PC-9 (cell line): Measurements from ENCODE around the gene ZBTB43. TPM values are rescaled to one million over a fixed set of nuclear protein-coding genes. Genes with fewer than 3 reads are reported as not detected.

Experiments used
- BruUV-seq: library from RNA; stranded (reverse); fragments of 400-500 nt; replicated peaks from 2 replicates; lab custom pipeline; 2021; lab: Mats Ljungman, UMichigan
- CTCF ChIA-PET: fragments of 300-600 bp; sonication (Branson Sonifier 250); formaldehyde crosslinking; loops from one replicate; lab custom pipeline; 2022; ENCODE audit warnings: antibody characterized with exemption; lab: Charles Lee
- POLR2A ChIA-PET: fragments of 300-600 bp; sonication (Branson Sonifier 250); formaldehyde crosslinking; loops from one replicate; lab custom pipeline; 2022; ENCODE audit warnings: antibody characterized with exemption; ENCODE audit not compliant: unreplicated experiment; lab: Charles Lee
- DNase-seq, 2 experiments: peaks; one replicate each; pipeline versions ENCODE4 v3.0.0 to v3.0.0-alpha.2; 2015 to 2022; ENCODE audit warnings: mixed read lengths in 1 of 2
- H2AFZ ChIP-seq: fragments of 200-600 bp; sonication (generic); 2 replicates; pipeline ENCODE4 v1.8.1; 2017; ENCODE audit warnings: antibody characterized with exemption
- H3F3A ChIP-seq: fragments of 200-600 bp; sonication (generic); 2 replicates; pipeline ENCODE4 v1.8.1; 2017; ENCODE audit warnings: antibody characterized with exemption, mild to moderate bottlenecking, low read depth; ENCODE audit not compliant: insufficient read depth
- H3K27ac ChIP-seq: fragments of 200-600 bp; sonication (generic); 2 replicates; pipeline ENCODE4 v1.6.1; 2016; ENCODE audit warnings: mixed run types
- H3K27me3 ChIP-seq: fragments of 200-600 bp; sonication (generic); 2 replicates; pipeline ENCODE4 v1.6.1; 2016; ENCODE audit warnings: low read depth, mixed run types; ENCODE audit not compliant: insufficient read depth
- H3K36me3 ChIP-seq: fragments of 200-600 bp; sonication (generic); 2 replicates; pipeline ENCODE4 v1.6.1; 2016; ENCODE audit warnings: low read depth, mixed run types
- H3K4me1 ChIP-seq: fragments of 200-600 bp; sonication (generic); replicated peaks from 2 replicates; pipeline ENCODE4 v1.6.1; 2016; ENCODE audit warnings: mixed run types; ENCODE audit not compliant: insufficient read depth
- H3K4me2 ChIP-seq: fragments of 200-600 bp; sonication (generic); 2 replicates; pipeline ENCODE4 v1.6.1; 2017; ENCODE audit warnings: mixed run types
- H3K4me3 ChIP-seq: fragments of 200-600 bp; sonication (generic); 2 replicates; pipeline ENCODE4 v1.6.1; 2016; ENCODE audit warnings: mixed run types
- H3K79me2 ChIP-seq: fragments of 200-600 bp; sonication (generic); 2 replicates; pipeline ENCODE4 v1.6.1; 2017; ENCODE audit warnings: low read depth, mixed run types
- H3K9me2 ChIP-seq: fragments of 200-600 bp; sonication (generic); 2 replicates; pipeline ENCODE4 v1.8.1; 2017; ENCODE audit warnings: mild to moderate bottlenecking; ENCODE audit not compliant: insufficient read depth
- H3K9me3 ChIP-seq: fragments of 200-600 bp; sonication (generic); 2 replicates; pipeline ENCODE4 v1.8.1; 2016; ENCODE audit warnings: low read depth; ENCODE audit not compliant: insufficient read depth
- H4K20me1 ChIP-seq: fragments of 200-600 bp; sonication (generic); 2 replicates; pipeline ENCODE4 v1.8.1; 2017; ENCODE audit not compliant: insufficient read depth
- CTCF ChIP-seq: fragments of 200-600 bp; sonication (generic); conservative IDR thresholded peaks from 2 replicates; pipeline ENCODE4 v1.6.1; 2017; ENCODE audit warnings: mixed run types, antibody characterized with exemption, mild to moderate bottlenecking, moderate library complexity
- EZH2 ChIP-seq: fragments of 200-600 bp; sonication (generic); IDR thresholded peaks from 2 replicates; pipeline ENCODE4 v1.8.0; 2017; ENCODE audit warnings: antibody characterized with exemption, low read depth
- intact Hi-C: fragments of 100-400 bp; cut with micrococcal nuclease; formaldehyde crosslinking; loops from one replicate; pipeline ENCODE4 v1.10.0; 2022; ENCODE audit not compliant: unreplicated experiment
- total RNA-seq: library from RNA; stranded (reverse); gene quantifications from 2 replicates; pipeline ENCODE4 v1.2.3, GENCODE V29; 2021

Gene ZBTB43
- total RNA-seq, 1 experiment from 2014 or later = 18.4 TPM

GRCh38 chr9:126830827-126831226 lies 26.0 kb downstream of the ZBTB43 start:
- CTCF ChIA-PET = no interaction called here
- BruUV-seq = no TSS peak
- Histone ChIP-seq H3K79me2 (peaks cover 14% of the 10 kb centered on the region), H3K27ac (no peak overlapping the region), H3K27me3 (no peaks in the 10 kb centered on the region), H4K20me1 (peaks cover 11% of the 10 kb centered on the region), H3K36me3 (peaks cover 17% of the 10 kb centered on the region), H3F3A (no peaks in the 10 kb centered on the region; the same call in 1 of the 2 replicates), H3K9me3 (no peaks in the 10 kb centered on the region), H2AFZ (no peak overlapping the region), H3K4me2 (no peak overlapping the region), H3K9me2 (no peaks in the 10 kb centered on the region), H3K4me3 (no peak overlapping the region), H3K4me1 (no peaks in the 10 kb centered on the region)
- DNase-seq = no peak
- TF ChIP-seq CTCF (no peak), EZH2 (no peak)
- intact Hi-C loops = no loop called here
- POLR2A ChIA-PET = interaction anchor here (0.6 kb wide), 1 partner anchor 10 kb away, joined by 3 read pairs; no protein-coding TSS in a partner anchor

GRCh38 chr9:126832440-126832839 lies 27.6 kb downstream of the ZBTB43 start:
- Histone ChIP-seq H3K27me3 (no peaks in the 10 kb centered on the region), H3K79me2 (peaks cover 7% of the 10 kb centered on the region; the same call in 1 of the 2 replicates), H3K9me2 (no peaks in the 10 kb centered on the region), H4K20me1 (peaks cover 12% of the 10 kb centered on the region), H3K4me1 (no peaks in the 10 kb centered on the region), H2AFZ (no peak overlapping the region), H3K4me2 (no peak overlapping the region), H3K4me3 (no peak overlapping the region), H3K27ac (no peak overlapping the region), H3K9me3 (no peaks in the 10 kb centered on the region), H3K36me3 (peaks cover 14% of the 10 kb centered on the region), H3F3A (no peaks in the 10 kb centered on the region; the same call in 1 of the 2 replicates)
- BruUV-seq = no TSS peak
- TF ChIP-seq EZH2 (no peak), CTCF (no peak)
- DNase-seq = no peak
- ChIA-PET CTCF (no interaction called here), POLR2A (interaction anchor here (0.7 kb wide), 2 partner anchors 67 to 74 kb away, joined by 3 to 4 read pairs; no protein-coding TSS in a partner anchor)
- intact Hi-C loops = no loop called here

GRCh38 chr9:126833020-126833419 lies 28.2 kb downstream of the ZBTB43 start:
- Histone ChIP-seq H3K9me3 (no peaks in the 10 kb centered on the region), H3K27ac (no peak overlapping the region), H4K20me1 (peaks cover 12% of the 10 kb centered on the region), H3K9me2 (no peaks in the 10 kb centered on the region), H3K27me3 (no peaks in the 10 kb centered on the region), H2AFZ (no peak overlapping the region), H3F3A (no peaks in the 10 kb centered on the region), H3K36me3 (peaks cover 13% of the 10 kb centered on the region), H3K4me1 (no peaks in the 10 kb centered on the region), H3K79me2 (peaks cover 7% of the 10 kb centered on the region; the same call in 1 of the 2 replicates), H3K4me2 (no peak overlapping the region), H3K4me3 (no peak overlapping the region)
- no peak for TF ChIP-seq CTCF
- no peak for TF ChIP-seq EZH2
- CTCF ChIA-PET = no interaction called here
- BruUV-seq = no TSS peak
- POLR2A ChIA-PET = interaction anchor here (0.7 kb wide), 2 partner anchors 66 to 74 kb away, joined by 3 to 4 read pairs; no protein-coding TSS in a partner anchor
- intact Hi-C loops = no loop called here
- no peak for DNase-seq
